ENCODE data around the gene IRGM.
A peak's percentile ranks its signal among the peaks of the same experiment; 100 is the strongest.

DNA sequence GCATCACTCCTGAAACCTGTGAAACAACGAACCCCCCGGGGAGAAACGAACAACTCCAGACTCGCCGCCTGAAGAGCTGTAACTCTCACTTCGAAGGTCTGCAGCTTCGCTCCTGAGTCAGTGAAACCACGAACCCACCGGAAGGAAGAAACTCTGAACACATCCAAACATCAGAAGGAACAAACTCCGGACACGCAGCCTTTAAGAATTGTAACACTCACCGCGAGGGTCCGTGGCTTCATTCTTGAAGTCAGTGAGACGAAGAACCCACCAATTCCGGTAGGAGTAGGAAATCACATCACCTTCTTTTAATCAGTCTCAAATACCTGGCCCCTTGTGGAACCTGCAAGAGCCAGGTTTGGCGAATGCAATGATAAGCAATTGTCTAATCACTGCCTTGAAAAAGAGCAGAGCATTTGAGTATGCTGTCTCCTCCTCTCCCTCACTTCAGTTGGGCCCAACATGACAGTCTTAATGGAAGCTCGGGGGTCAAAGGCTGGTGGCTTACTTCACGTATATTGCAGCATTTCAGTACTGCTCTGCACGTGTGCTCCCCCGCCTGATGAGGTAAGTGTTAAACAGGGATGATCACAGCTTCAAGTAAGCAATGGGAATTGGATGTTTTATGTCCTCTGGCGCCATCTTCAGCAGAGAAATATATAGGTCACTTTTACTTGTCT, 473 bp downstream of the IRGM start:
- no peak for TF ChIP-seq POLR2A (IDR thresholded peaks at IDR 0.05)
- TF ChIP-seq, protein P1, sequence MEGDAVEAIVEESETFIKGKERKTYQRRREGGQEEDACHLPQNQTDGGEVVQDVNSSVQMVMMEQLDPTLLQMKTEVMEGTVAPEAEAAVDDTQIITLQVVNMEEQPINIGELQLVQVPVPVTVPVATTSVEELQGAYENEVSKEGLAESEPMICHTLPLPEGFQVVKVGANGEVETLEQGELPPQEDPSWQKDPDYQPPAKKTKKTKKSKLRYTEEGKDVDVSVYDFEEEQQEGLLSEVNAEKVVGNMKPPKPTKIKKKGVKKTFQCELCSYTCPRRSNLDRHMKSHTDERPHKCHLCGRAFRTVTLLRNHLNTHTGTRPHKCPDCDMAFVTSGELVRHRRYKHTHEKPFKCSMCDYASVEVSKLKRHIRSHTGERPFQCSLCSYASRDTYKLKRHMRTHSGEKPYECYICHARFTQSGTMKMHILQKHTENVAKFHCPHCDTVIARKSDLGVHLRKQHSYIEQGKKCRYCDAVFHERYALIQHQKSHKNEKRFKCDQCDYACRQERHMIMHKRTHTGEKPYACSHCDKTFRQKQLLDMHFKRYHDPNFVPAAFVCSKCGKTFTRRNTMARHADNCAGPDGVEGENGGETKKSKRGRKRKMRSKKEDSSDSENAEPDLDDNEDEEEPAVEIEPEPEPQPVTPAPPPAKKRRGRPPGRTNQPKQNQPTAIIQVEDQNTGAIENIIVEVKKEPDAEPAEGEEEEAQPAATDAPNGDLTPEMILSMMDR (IDR thresholded peaks at IDR 0.05) = peak in 1 of 3 donors; percentile 19
